Right ventricle myocardium inferior (tissue), 1 donor: Measurements from ENCODE around the gene GOLGA3. TPM values are rescaled to one million over a fixed set of nuclear protein-coding genes. Genes with fewer than 3 reads are reported as not detected.
"Not testable (repeated sequence)": the region's sequence is repeated elsewhere in the genome, so short reads cannot be mapped to it uniquely, and the experiment has no call there.

Source experiments
- ATAC-seq: fragments of 200-7000 bp; cut with Tn5 transposase; one replicate; pipeline ENCODE4 v1.9.1; 2020; ENCODE audit warnings: mild to moderate bottlenecking, moderate library complexity
- DNase-seq: peaks from one replicate; pipeline ENCODE4 v3.0.0; 2021; ENCODE audit errors: missing footprints
- intact Hi-C: fragments of 100-400 bp; cut with DNase I; formaldehyde crosslinking; loops from one replicate; pipeline ENCODE4 v1.11.0; 2022
- total RNA-seq: library from RNA; stranded (reverse); fragmentation: NEBNext Ultra II Directional; extraction: Animal tissue kit (Norgen Biotek cat#: 25700); gene quantifications from one replicate; pipeline ENCODE4 v1.2.1, GENCODE V29; 2021
- donor health status: DM: no; HTN: yes; CAD: no; lungs with severe emphysema.

Gene GOLGA3
- total RNA-seq, 1 donor from 2014 or later, result 26.5 TPM

GRCh38 chr12:132766380-132767085 lies 62.1 kb downstream of the GOLGA3 start:
- intact Hi-C loops, result loop anchor here (5.0 kb wide), 2 partner anchors 79 to 121 kb away; partner anchors contain the start of genes CHFR, POLE and PXMP2
- ATAC-seq, result peak; percentile 23
- DNase-seq, result peak; percentile 81

- no peak for DNase-seq
- ATAC-seq, result no peak
- intact Hi-C loops, result loop anchor here (5.0 kb wide), 2 partner anchors 78 to 122 kb away; partner anchors contain the start of genes CHFR, POLE and PXMP2
These were observed 63.3 kb downstream of the GOLGA3 start for GRCh38 chr12:132765361-132765760.

GRCh38 chr12:132764231-132764630 lies 64.4 kb downstream of the GOLGA3 start:
- intact Hi-C loops, result loop anchor here (5.0 kb wide), 1 partner anchor 143 kb away; no protein-coding TSS in a partner anchor
- ATAC-seq (no peak), DNase-seq (no peak)

GRCh38 chr12:132761921-132762583 lies 66.6 kb downstream of the GOLGA3 start:
- intact Hi-C loops, result loop anchor here (5.0 kb wide), 1 partner anchor 145 kb away; no protein-coding TSS in a partner anchor
- peak; percentile 97 for ATAC-seq

GRCh38 chr12:132761032-132761920 lies 67.4 kb downstream of the GOLGA3 start, which contains the start of gene ANKLE2:
ANKLE2 (minus strand) TSS chr12:132761832; CDS start chr12:132761798, 34 bp downstream.
- intact Hi-C loops, result loop anchor here (5.0 kb wide), 1 partner anchor 146 kb away; no protein-coding TSS in a partner anchor
- ATAC-seq, result peak; percentile 33

More at GRCh38 chr12:132761921-132762583, 66.6 kb downstream of the GOLGA3 start:
- peak; percentile 94 for DNase-seq

GRCh38 chr12:132759359-132759758 lies 69.3 kb downstream of the GOLGA3 start:
- intact Hi-C loops, result no loop called here
- ATAC-seq (no peak), DNase-seq (no peak)

More at GRCh38 chr12:132761032-132761920, 67.4 kb downstream of the GOLGA3 start, which contains the start of gene ANKLE2:
- peak; percentile 82 for DNase-seq

- intact Hi-C loops, ATAC-seq, DNase-seq: not testable (repeated sequence)
These were observed 69.8 kb downstream of the GOLGA3 start for GRCh38 chr12:132758825-132759224.

GRCh38 chr12:132754160-132754932 lies 74.3 kb downstream of the GOLGA3 start:
- DNase-seq (no peak), ATAC-seq (no peak)
- intact Hi-C loops, result no loop called here

GRCh38 chr12:132753670-132754069 lies 75.0 kb downstream of the GOLGA3 start:
- ATAC-seq, intact Hi-C loops, DNase-seq: not testable (repeated sequence)

GRCh38 chr12:132748319-132748718 lies 80.3 kb downstream of the GOLGA3 start:
- ATAC-seq (no peak), DNase-seq (no peak)
- intact Hi-C loops, result no loop called here

- ATAC-seq (no peak), DNase-seq (no peak)
- intact Hi-C loops, result no loop called here
These were observed 80.8 kb downstream of the GOLGA3 start for GRCh38 chr12:132747896-132748295.

GRCh38 chr12:132747395-132747794 lies 81.3 kb downstream of the GOLGA3 start:
- no peak for ATAC-seq
- no peak for DNase-seq
- intact Hi-C loops, result no loop called here

GRCh38 chr12:132746613-132747012 lies 82.1 kb downstream of the GOLGA3 start:
- DNase-seq, result no peak
- no peak for ATAC-seq
- intact Hi-C loops, result no loop called here

- DNase-seq (no peak), ATAC-seq (no peak)
- intact Hi-C loops, result no loop called here
These were observed 84.8 kb downstream of the GOLGA3 start for GRCh38 chr12:132743831-132744230.

- no peak for ATAC-seq
These were observed 87.0 kb downstream of the GOLGA3 start for GRCh38 chr12:132741620-132742019.

GRCh38 chr12:132740652-132741051 lies 88.0 kb downstream of the GOLGA3 start:
- DNase-seq (no peak), ATAC-seq (peak; percentile 68)
- intact Hi-C loops, result no loop called here

More at GRCh38 chr12:132741620-132742019, 87.0 kb downstream of the GOLGA3 start:
- DNase-seq, result no peak
- intact Hi-C loops, result no loop called here

GRCh38 chr12:132740313-132740646 lies 88.4 kb downstream of the GOLGA3 start:
- ATAC-seq (peak; percentile 65), DNase-seq (no peak)
- intact Hi-C loops, result no loop called here
